ENCODE data around the gene RYR2.

The RYR2 gene

GRCh38 chr1:237877631-237878030 is 835.6 kb downstream of the RYR2 start:
- peak in 2 of 42 donors; percentile 3 to 17 for DNase-seq

GRCh38 chr1:237878406-237878805 is 836.4 kb downstream of the RYR2 start:
- DNase-seq, result no peak
- intact Hi-C loops (cut with DNase I), result no loop called here

More at GRCh38 chr1:237877631-237878030, 835.6 kb downstream of the RYR2 start:
- intact Hi-C loops (cut with DNase I), result no loop called here

DNA sequence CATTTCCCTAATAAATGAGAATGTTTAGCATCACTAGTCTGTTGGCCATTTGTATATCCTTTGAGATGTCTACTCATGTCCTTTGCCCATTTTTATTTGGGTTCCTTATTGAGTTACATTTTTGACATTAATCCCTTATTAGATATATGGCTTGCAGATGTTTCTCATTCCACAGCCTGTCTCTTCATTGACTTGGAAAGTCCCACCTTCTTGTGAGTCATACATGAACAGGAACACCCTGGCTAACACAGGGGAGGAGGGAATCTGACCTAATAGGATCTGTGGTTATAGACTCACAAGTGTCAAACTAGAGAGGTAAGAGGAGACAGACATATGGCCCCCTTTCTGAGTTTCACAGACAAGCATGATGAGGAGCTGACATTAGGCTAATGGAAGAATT is 837.2 kb downstream of the RYR2 start:
- intact Hi-C loops (cut with DNase I), result no loop called here
- DNase-seq, result no peak
